Fibroblast of lung (primary cell): Measurements from ENCODE around the gene FTL.

Experiments used
- CTCF ChIP-seq, 2 donors: IDR thresholded peaks in 1 of 2; conservative IDR thresholded peaks in 1 of 2; 1 replicate in 1 of 2; 2 replicates in 1 of 2; pipeline ENCODE4 v1.5.1; 2011 to 2012; ENCODE audit warnings: low read length in 2 of 2, control low read depth in 1 of 2, inconsistent platforms in 1 of 2, low read depth in 1 of 2, mild to moderate bottlenecking in 1 of 2
- EZH2 ChIP-seq: IDR thresholded peaks from 2 replicates; pipeline ENCODE4 v1.5.1; 2012; ENCODE audit warnings: low read length, control low read depth, mild to moderate bottlenecking; ENCODE audit errors: missing control alignments

- no peak for TF ChIP-seq CTCF (conservative IDR thresholded peaks at IDR 0.05 in 1 of 2, IDR thresholded peaks at IDR 0.05 in 1 of 2; ENCODE audit: low read depth in 1 of 2, low read length in 2 of 2)
- TF ChIP-seq EZH2: no peak
Observed at GRCh38 chr19:48945817-48946216, 19.3 kb upstream of the FTL start.
